ES-I3 (cell line): ENCODE data around the gene GOLT1B.

Source experiments
- H3K36me3 ChIP-seq: 2 replicates; pipeline ENCODE4 v1.6.1; 2013; ENCODE audit warnings: mild to moderate bottlenecking, low read length, control low read depth, moderate library complexity; ENCODE audit not compliant: insufficient read depth
- H3K4me1 ChIP-seq: 2 replicates; pipeline ENCODE4 v1.6.1; 2013; ENCODE audit warnings: mild to moderate bottlenecking, control low read depth, low read length; ENCODE audit not compliant: insufficient read depth
- H3K9ac ChIP-seq: 2 replicates; pipeline ENCODE4 v1.6.1; 2013; ENCODE audit warnings: low read depth, mild to moderate bottlenecking, low read length, moderate library complexity
- H3K9me3 ChIP-seq: 2 replicates; pipeline ENCODE4 v1.6.1; 2013; ENCODE audit warnings: mild to moderate bottlenecking, low read length, moderate library complexity; ENCODE audit not compliant: control insufficient read depth, insufficient read depth

Gene GOLT1B

GRCh38 chr12:21538061-21538653 is 36.6 kb downstream of the GOLT1B start:
- no peak overlapping the region for H3K9ac ChIP-seq
- no peaks in the 10 kb centered on the region for H3K9me3 ChIP-seq
- no peaks in the 10 kb centered on the region for H3K4me1 ChIP-seq
- no peaks in the 10 kb centered on the region for H3K36me3 ChIP-seq

- Histone ChIP-seq H3K9me3 (no peaks in the 10 kb centered on the region), H3K9ac (no peak overlapping the region), H3K4me1 (no peaks in the 10 kb centered on the region), H3K36me3 (no peaks in the 10 kb centered on the region)
These were observed 38.2 kb downstream of the GOLT1B start for GRCh38 chr12:21539797-21540196.

GRCh38 chr12:21541773-21542172 is 40.2 kb downstream of the GOLT1B start:
- H3K4me1 ChIP-seq: peaks cover 3% of the 10 kb centered on the region
- no peak overlapping the region for H3K9ac ChIP-seq
- no peaks in the 10 kb centered on the region for H3K9me3 ChIP-seq
- H3K36me3 ChIP-seq: no peaks in the 10 kb centered on the region

- no peaks in the 10 kb centered on the region for H3K9me3 ChIP-seq
These were observed 40.8 kb downstream of the GOLT1B start for GRCh38 chr12:21542403-21542802.

GRCh38 chr12:21543151-21543550 is 41.6 kb downstream of the GOLT1B start:
- Histone ChIP-seq H3K9ac (no peak overlapping the region), H3K9me3 (no peaks in the 10 kb centered on the region), H3K36me3 (no peaks in the 10 kb centered on the region), H3K4me1 (peaks cover 5% of the 10 kb centered on the region)

More at GRCh38 chr12:21542403-21542802, 40.8 kb downstream of the GOLT1B start:
- H3K4me1 ChIP-seq: peaks cover 5% of the 10 kb centered on the region
- no peak overlapping the region for H3K9ac ChIP-seq
- no peaks in the 10 kb centered on the region for H3K36me3 ChIP-seq

- peaks cover 5% of the 10 kb centered on the region for H3K4me1 ChIP-seq
- no peaks in the 10 kb centered on the region for H3K9me3 ChIP-seq
- H3K9ac ChIP-seq: no peak overlapping the region
- no peaks in the 10 kb centered on the region for H3K36me3 ChIP-seq
These were observed 44.0 kb downstream of the GOLT1B start for GRCh38 chr12:21545557-21545956.

GRCh38 chr12:21546716-21547115 is 45.1 kb downstream of the GOLT1B start:
- Histone ChIP-seq H3K9me3 (no peaks in the 10 kb centered on the region), H3K36me3 (no peaks in the 10 kb centered on the region), H3K4me1 (peaks cover 5% of the 10 kb centered on the region), H3K9ac (no peak overlapping the region)

- peaks cover 5% of the 10 kb centered on the region for H3K4me1 ChIP-seq
- no peaks in the 10 kb centered on the region for H3K36me3 ChIP-seq
- H3K9ac ChIP-seq: no peak overlapping the region
- H3K9me3 ChIP-seq: no peaks in the 10 kb centered on the region
These were observed 45.8 kb downstream of the GOLT1B start for GRCh38 chr12:21547437-21547836.

- no peak overlapping the region for H3K9ac ChIP-seq
- H3K4me1 ChIP-seq: peaks cover under 1% of the 10 kb centered on the region; the same call in 1 of the 2 replicates
- H3K36me3 ChIP-seq: no peaks in the 10 kb centered on the region
- H3K9me3 ChIP-seq: no peaks in the 10 kb centered on the region
These were observed 50.4 kb downstream of the GOLT1B start for GRCh38 chr12:21551841-21552465.

- H3K36me3 ChIP-seq: no peaks in the 10 kb centered on the region
- no peaks in the 10 kb centered on the region for H3K9me3 ChIP-seq
- no peak overlapping the region for H3K9ac ChIP-seq
- no peaks in the 10 kb centered on the region for H3K4me1 ChIP-seq
These were observed 51.2 kb downstream of the GOLT1B start for GRCh38 chr12:21552635-21553328.

- Histone ChIP-seq H3K36me3 (no peaks in the 10 kb centered on the region), H3K9ac (no peak overlapping the region), H3K9me3 (no peaks in the 10 kb centered on the region), H3K4me1 (no peaks in the 10 kb centered on the region)
These were observed 51.7 kb downstream of the GOLT1B start for GRCh38 chr12:21553329-21553675.

- Histone ChIP-seq H3K4me1 (no peaks in the 10 kb centered on the region), H3K9ac (no peak overlapping the region), H3K9me3 (no peaks in the 10 kb centered on the region), H3K36me3 (no peaks in the 10 kb centered on the region)
These were observed 56.6 kb downstream of the GOLT1B start for GRCh38 chr12:21558100-21558679.

GRCh38 chr12:21559855-21560569 is 58.4 kb downstream of the GOLT1B start:
- Histone ChIP-seq H3K4me1 (no peaks in the 10 kb centered on the region), H3K9ac (no peak overlapping the region), H3K36me3 (no peaks in the 10 kb centered on the region), H3K9me3 (no peaks in the 10 kb centered on the region)

- no peaks in the 10 kb centered on the region for H3K4me1 ChIP-seq
- H3K36me3 ChIP-seq: no peaks in the 10 kb centered on the region
- H3K9ac ChIP-seq: no peak overlapping the region
- no peaks in the 10 kb centered on the region for H3K9me3 ChIP-seq
These were observed 59.6 kb downstream of the GOLT1B start for GRCh38 chr12:21561158-21561557.
